ENCODE data around the gene MICA. TPM values are rescaled to one million over a fixed set of nuclear protein-coding genes. Genes with fewer than 3 reads are reported as not detected.

The MICA gene
- total and polyA plus RNA-seq, 9 of the 15 experiments (the other 6 are each of a cell fraction or from before 2014, with no cell fraction given) = 11.8 to 24.6 (median 16.7) TPM

GRCh38 chr6:31402324-31403282 is 792 bp upstream of the MICA start (continued):
- TF ChIP-seq REST (IDR thresholded peaks at IDR 0.05; ENCODE audit: borderline replicate concordance) (peak; percentile 43; the same call in 1 of the 2 replicates), REST (CRISPR knock-in tag; IDR thresholded peaks at IDR 0.05; ENCODE audit: low read depth) (no peak), ZNF785 (CRISPR knock-in tag; IDR thresholded peaks at IDR 0.05) (no peak), ARHGAP35 (IDR thresholded peaks at IDR 0.05; ENCODE audit: partially characterized antibody) (peak; percentile 55), SRSF7 (optimal IDR thresholded peaks at IDR 0.05; ENCODE audit: low read depth, low read length) (no peak), PYGO2 (tag; IDR thresholded peaks at IDR 0.05) (no peak), HCFC1 (IDR thresholded peaks at IDR 0.05; ENCODE audit: low read depth, low read length) (no peak), FOSL1 (tag; conservative IDR thresholded peaks at IDR 0.05) (no peak), ZNF184 (CRISPR knock-in tag; IDR thresholded peaks at IDR 0.05) (no peak), CBFB (CRISPR knock-in tag; IDR thresholded peaks at IDR 0.05) (no peak), TBL1XR1 (IDR thresholded peaks at IDR 0.05; ENCODE audit: low read length in 2 of 2) (no peak), ELF4 (CRISPR knock-in tag; IDR thresholded peaks at IDR 0.05) (peak; percentile 78; the same call in 1 of the 2 replicates), CBX8 (IDR thresholded peaks at IDR 0.05; ENCODE audit: borderline replicate concordance, extremely low read depth, low read depth, low read length, poor library complexity, severe bottlenecking) (no peak), FIP1L1 (IDR thresholded peaks at IDR 0.05; ENCODE audit: low read depth, low read length, poor library complexity, severe bottlenecking) (no peak), ZNF224 (CRISPR knock-in tag; IDR thresholded peaks at IDR 0.05) (no peak)
- TF ChIP-seq, protein P1, sequence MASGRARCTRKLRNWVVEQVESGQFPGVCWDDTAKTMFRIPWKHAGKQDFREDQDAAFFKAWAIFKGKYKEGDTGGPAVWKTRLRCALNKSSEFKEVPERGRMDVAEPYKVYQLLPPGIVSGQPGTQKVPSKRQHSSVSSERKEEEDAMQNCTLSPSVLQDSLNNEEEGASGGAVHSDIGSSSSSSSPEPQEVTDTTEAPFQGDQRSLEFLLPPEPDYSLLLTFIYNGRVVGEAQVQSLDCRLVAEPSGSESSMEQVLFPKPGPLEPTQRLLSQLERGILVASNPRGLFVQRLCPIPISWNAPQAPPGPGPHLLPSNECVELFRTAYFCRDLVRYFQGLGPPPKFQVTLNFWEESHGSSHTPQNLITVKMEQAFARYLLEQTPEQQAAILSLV (tag; IDR thresholded peaks at IDR 0.05) = no peak
- TF ChIP-seq, protein P2, sequence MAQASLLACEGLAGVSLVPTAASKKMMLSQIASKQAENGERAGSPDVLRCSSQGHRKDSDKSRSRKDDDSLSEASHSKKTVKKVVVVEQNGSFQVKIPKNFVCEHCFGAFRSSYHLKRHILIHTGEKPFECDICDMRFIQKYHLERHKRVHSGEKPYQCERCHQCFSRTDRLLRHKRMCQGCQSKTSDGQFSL (CRISPR knock-in tag; IDR thresholded peaks at IDR 0.05) = 0 out of 2 replicates have a peak, but pooled peaks have one; percentile 18
- TF ChIP-seq, protein P2 (tag; IDR thresholded peaks at IDR 0.05) = no peak
